ENCODE measurements around the gene SPAG4.
A peak's percentile ranks its signal among the peaks of the same experiment; 100 is the strongest.

SPAG4 gene

DNA sequence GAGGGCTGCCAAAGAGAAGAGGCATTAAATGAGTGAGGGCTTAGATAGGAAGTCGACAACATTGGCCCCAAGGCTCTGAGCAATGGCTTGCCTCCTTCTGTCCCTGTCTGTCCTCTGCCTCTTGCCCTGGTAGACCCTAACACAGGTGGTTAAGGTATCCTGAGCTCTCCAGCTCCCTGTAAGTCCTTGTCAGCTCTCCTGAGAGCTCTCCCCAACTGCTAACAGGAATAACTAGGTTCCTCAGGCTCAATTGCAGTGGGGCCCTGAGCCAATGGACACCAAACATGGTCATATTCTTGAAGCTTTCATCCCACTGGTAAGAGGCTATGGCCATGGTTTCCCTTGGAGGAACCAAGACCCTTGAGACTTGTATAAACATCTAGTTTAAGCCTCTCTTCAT lies 54.1 kb downstream of the SPAG4 start:
- TF ChIP-seq, protein P1, sequence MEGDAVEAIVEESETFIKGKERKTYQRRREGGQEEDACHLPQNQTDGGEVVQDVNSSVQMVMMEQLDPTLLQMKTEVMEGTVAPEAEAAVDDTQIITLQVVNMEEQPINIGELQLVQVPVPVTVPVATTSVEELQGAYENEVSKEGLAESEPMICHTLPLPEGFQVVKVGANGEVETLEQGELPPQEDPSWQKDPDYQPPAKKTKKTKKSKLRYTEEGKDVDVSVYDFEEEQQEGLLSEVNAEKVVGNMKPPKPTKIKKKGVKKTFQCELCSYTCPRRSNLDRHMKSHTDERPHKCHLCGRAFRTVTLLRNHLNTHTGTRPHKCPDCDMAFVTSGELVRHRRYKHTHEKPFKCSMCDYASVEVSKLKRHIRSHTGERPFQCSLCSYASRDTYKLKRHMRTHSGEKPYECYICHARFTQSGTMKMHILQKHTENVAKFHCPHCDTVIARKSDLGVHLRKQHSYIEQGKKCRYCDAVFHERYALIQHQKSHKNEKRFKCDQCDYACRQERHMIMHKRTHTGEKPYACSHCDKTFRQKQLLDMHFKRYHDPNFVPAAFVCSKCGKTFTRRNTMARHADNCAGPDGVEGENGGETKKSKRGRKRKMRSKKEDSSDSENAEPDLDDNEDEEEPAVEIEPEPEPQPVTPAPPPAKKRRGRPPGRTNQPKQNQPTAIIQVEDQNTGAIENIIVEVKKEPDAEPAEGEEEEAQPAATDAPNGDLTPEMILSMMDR (IDR thresholded peaks at IDR 0.05; ENCODE audit: poor library complexity, severe bottlenecking): no peak
- H3K27me3 ChIP-seq (ENCODE audit: insufficient read depth, poor library complexity, severe bottlenecking): no peaks in the 10 kb centered on the region
- H3K36me3 ChIP-seq (ENCODE audit: low read depth): peaks cover 69% of the 10 kb centered on the region
- no peak overlapping the region for H3K4me3 ChIP-seq (ENCODE audit: severe bottlenecking)
- H3K4me1 ChIP-seq (ENCODE audit: insufficient read depth, poor library complexity, severe bottlenecking): no peaks in the 10 kb centered on the region
- no peak for ATAC-seq (ENCODE audit: low read depth)
- peak; percentile 46 for DNase-seq (ENCODE audit: low spot score)
- no peaks in the 10 kb centered on the region for H3K9me3 ChIP-seq (ENCODE audit: severe bottlenecking)
- H3K27ac ChIP-seq (ENCODE audit: poor library complexity, severe bottlenecking): no peak overlapping the region

Data from RWPE2 (cell line).